ENCODE data around the gene TPM2.

DNA sequence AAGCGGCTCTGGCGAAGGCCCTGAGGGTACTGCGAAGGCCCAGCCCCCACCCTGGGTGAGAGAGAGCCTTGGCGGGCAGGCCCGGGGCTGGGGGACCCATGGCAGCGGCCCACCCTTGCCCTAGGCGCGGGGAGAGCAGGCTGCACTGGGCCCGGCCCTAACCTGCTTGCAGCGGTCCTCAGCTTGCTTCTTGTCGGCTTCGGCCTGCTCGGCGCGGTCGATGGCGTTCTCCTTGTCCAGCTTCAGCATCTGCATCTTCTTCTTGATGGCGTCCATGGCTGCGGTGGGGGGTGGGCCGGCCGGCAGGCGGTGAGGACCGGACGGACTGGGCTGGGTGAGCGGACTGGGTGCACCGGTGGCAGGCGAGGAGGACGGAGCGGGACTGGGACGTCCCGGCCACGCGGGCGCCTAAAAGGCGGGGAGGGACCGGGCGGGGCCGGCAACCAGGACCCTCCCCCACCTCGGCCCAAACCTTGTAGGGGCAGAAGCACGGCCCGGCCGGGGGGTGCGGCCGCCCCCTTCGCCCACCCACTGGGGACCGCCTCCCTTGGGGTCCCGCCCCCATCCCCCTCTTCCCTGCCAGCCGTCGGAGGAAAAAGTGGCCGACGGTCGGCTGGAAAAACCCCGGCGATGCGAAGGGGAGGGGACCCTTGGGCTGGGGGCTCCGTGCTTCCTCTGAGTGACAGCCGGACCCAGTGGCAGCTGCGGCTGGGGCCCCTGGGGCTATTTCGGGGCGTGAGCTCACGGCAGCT is at the start of gene TPM2:
- TF ChIP-seq, protein P1, sequence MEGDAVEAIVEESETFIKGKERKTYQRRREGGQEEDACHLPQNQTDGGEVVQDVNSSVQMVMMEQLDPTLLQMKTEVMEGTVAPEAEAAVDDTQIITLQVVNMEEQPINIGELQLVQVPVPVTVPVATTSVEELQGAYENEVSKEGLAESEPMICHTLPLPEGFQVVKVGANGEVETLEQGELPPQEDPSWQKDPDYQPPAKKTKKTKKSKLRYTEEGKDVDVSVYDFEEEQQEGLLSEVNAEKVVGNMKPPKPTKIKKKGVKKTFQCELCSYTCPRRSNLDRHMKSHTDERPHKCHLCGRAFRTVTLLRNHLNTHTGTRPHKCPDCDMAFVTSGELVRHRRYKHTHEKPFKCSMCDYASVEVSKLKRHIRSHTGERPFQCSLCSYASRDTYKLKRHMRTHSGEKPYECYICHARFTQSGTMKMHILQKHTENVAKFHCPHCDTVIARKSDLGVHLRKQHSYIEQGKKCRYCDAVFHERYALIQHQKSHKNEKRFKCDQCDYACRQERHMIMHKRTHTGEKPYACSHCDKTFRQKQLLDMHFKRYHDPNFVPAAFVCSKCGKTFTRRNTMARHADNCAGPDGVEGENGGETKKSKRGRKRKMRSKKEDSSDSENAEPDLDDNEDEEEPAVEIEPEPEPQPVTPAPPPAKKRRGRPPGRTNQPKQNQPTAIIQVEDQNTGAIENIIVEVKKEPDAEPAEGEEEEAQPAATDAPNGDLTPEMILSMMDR (IDR thresholded peaks at IDR 0.05), result no peak
- no peak for TF ChIP-seq EZH2 (IDR thresholded peaks at IDR 0.05; ENCODE audit: borderline replicate concordance, insufficient read depth, low read depth, low read length, poor library complexity, severe bottlenecking)
